ENCODE data around the gene UGDH.

Gene UGDH

DNA sequence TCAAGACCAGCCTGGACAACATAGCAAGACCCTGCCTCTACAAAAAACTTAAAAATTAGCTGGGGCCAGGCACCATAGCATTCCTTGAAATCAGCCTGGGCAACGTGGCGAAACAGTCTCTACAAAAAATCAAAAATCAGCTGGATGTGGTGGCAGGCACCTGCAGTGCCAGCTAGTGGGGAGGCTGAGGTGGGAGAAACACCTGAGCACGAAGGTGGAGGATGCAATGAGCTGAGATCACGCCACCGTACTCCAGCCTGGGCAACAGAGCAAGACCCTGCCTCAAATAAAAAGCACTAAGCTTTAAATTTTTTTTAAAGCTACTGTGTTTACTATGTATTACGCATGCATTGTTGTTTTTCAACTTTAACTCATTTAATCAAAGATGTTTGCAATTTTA is 71.8 kb downstream of the UGDH start:
- H3K4me1 ChIP-seq (ENCODE audit: insufficient read depth, poor library complexity, severe bottlenecking), result peaks cover 9% of the 10 kb centered on the region
- H3K36me3 ChIP-seq (ENCODE audit: low read depth), result peaks cover 79% of the 10 kb centered on the region
- H3K27me3 ChIP-seq (ENCODE audit: insufficient read depth, poor library complexity, severe bottlenecking), result no peaks in the 10 kb centered on the region
- DNase-seq (ENCODE audit: low spot score) (no peak), ATAC-seq (ENCODE audit: low read depth) (no peak)
- TF ChIP-seq, protein P1, sequence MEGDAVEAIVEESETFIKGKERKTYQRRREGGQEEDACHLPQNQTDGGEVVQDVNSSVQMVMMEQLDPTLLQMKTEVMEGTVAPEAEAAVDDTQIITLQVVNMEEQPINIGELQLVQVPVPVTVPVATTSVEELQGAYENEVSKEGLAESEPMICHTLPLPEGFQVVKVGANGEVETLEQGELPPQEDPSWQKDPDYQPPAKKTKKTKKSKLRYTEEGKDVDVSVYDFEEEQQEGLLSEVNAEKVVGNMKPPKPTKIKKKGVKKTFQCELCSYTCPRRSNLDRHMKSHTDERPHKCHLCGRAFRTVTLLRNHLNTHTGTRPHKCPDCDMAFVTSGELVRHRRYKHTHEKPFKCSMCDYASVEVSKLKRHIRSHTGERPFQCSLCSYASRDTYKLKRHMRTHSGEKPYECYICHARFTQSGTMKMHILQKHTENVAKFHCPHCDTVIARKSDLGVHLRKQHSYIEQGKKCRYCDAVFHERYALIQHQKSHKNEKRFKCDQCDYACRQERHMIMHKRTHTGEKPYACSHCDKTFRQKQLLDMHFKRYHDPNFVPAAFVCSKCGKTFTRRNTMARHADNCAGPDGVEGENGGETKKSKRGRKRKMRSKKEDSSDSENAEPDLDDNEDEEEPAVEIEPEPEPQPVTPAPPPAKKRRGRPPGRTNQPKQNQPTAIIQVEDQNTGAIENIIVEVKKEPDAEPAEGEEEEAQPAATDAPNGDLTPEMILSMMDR (IDR thresholded peaks at IDR 0.05; ENCODE audit: poor library complexity, severe bottlenecking), result no peak
- no peak overlapping the region for H3K27ac ChIP-seq (ENCODE audit: poor library complexity, severe bottlenecking)
- no peaks in the 10 kb centered on the region for H3K9me3 ChIP-seq (ENCODE audit: severe bottlenecking)
- H3K4me3 ChIP-seq (ENCODE audit: severe bottlenecking), result no peak overlapping the region

DNA sequence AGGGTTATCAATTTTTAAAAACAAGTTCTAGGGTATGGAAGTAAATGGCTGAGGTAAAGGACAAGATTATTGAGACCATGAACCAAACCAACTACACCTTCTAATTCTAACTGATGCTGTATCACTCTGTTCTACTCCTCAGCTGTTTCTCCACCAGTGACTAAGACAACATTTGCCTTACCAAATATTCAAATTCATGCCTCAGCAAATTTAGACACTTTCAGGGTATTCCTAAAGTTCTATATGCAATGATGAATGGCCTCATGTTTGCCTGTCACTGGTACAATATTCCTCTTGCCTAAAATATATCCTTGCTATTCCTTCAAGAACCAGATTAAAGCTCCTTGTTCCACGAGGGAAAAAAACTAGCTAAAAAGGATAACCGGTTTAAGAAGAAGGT is 73.5 kb downstream of the UGDH start:
- DNase-seq (ENCODE audit: low spot score) (no peak), ATAC-seq (ENCODE audit: low read depth) (no peak)
- Histone ChIP-seq H3K27ac (ENCODE audit: poor library complexity, severe bottlenecking) (no peak overlapping the region), H3K4me1 (ENCODE audit: insufficient read depth, poor library complexity, severe bottlenecking) (peaks cover 9% of the 10 kb centered on the region), H3K36me3 (ENCODE audit: low read depth) (peaks cover 84% of the 10 kb centered on the region), H3K27me3 (ENCODE audit: insufficient read depth, poor library complexity, severe bottlenecking) (no peaks in the 10 kb centered on the region), H3K4me3 (ENCODE audit: severe bottlenecking) (no peak overlapping the region), H3K9me3 (ENCODE audit: severe bottlenecking) (no peaks in the 10 kb centered on the region)
- TF ChIP-seq, protein P1 (IDR thresholded peaks at IDR 0.05; ENCODE audit: poor library complexity, severe bottlenecking), result no peak

DNA sequence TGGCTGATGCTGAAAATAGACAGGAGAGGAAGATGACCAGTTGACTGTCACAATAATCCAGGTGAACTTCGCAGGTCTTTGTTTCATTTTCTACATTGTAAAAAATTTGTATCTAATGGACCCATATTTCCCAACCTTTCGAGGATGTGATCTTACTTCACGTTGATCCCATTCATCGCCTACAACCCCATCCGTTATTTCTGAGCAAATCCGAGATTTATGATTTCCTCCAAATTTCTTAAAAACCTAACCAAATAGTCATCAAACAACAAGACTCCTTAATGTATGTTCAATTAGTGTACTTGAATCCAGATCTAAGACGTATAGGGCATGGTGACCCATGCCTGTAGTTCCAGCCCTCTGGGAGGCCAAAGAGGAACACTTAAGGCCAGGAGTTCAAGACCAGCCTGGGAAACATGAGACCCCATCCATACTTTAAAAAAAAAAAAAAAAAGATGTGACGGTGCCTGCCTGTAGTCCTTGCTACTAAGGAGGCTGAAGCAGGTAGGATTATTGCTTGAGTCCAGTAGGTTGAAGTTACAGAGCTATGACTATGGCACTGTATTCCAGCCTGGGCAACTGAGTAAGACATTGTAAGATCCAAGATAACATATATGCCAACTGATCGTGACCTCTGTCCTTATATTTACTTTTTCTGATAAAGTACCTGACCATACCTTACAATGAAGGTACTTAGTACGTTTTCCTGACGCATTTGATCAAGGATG is 74.2 kb downstream of the UGDH start:
- H3K4me1 ChIP-seq (ENCODE audit: insufficient read depth, poor library complexity, severe bottlenecking), result peaks cover 9% of the 10 kb centered on the region
- no peaks in the 10 kb centered on the region for H3K27me3 ChIP-seq (ENCODE audit: insufficient read depth, poor library complexity, severe bottlenecking)
- peaks cover 79% of the 10 kb centered on the region for H3K36me3 ChIP-seq (ENCODE audit: low read depth)
- H3K9me3 ChIP-seq (ENCODE audit: severe bottlenecking), result no peaks in the 10 kb centered on the region
- H3K4me3 ChIP-seq (ENCODE audit: severe bottlenecking), result no peak overlapping the region
- H3K27ac ChIP-seq (ENCODE audit: poor library complexity, severe bottlenecking), result no peak overlapping the region
- ATAC-seq (ENCODE audit: low read depth), result no peak; the same call in 2 of the 3 replicates
- TF ChIP-seq, protein P1 (IDR thresholded peaks at IDR 0.05; ENCODE audit: poor library complexity, severe bottlenecking), result no peak
- DNase-seq (ENCODE audit: low spot score), result no peak

DNA sequence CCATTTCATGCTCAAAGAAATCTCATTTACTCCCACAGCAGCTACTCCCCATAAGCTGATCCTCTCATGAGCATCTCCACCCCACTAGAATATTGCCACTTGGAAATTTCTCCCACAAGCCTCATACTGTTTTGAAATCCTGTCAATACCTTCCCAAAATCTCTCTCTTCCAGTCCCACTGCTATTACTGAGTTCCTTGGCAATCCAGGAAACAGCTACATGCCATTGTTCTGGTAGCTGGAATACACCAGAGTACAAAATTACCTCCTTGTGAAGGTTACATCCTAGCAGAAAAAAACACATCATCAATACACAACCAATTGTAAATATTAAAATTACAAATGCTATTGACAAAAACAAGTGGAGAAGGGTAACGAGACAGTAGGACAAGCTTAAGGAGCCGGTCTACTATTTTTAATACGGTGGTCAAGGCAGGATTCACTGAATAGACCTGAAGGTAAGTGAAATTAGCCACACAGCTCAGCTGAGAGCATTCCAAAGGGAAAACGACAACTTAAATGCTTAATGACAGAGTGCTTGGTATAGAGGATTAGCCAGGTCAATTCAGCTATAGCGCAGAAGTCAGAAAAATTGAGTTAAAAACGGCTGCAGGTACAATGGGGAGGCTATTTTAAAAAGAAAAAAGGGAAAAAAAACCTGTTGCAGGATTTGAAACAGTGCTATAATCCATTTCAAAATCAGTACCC is 74.9 kb downstream of the UGDH start:
- H3K4me1 ChIP-seq (ENCODE audit: insufficient read depth, poor library complexity, severe bottlenecking), result peaks cover 7% of the 10 kb centered on the region
- H3K27me3 ChIP-seq (ENCODE audit: insufficient read depth, poor library complexity, severe bottlenecking), result no peaks in the 10 kb centered on the region
- H3K4me3 ChIP-seq (ENCODE audit: severe bottlenecking), result no peak overlapping the region
- no peak overlapping the region for H3K27ac ChIP-seq (ENCODE audit: poor library complexity, severe bottlenecking)
- TF ChIP-seq, protein P1 (IDR thresholded peaks at IDR 0.05; ENCODE audit: poor library complexity, severe bottlenecking), result no peak
- ATAC-seq (ENCODE audit: low read depth) (peak; percentile 8; the same call in 2 of the 3 replicates), DNase-seq (ENCODE audit: low spot score) (no peak)
- H3K36me3 ChIP-seq (ENCODE audit: low read depth), result peaks cover 71% of the 10 kb centered on the region
- H3K9me3 ChIP-seq (ENCODE audit: severe bottlenecking), result no peaks in the 10 kb centered on the region
